GM19455 (cell line): Measurements from ENCODE around the gene CDK5RAP2.

Experiments
- ATAC-seq: cut with Tn5 transposase; IDR thresholded peaks from one replicate; pipeline ENCODE4 v1.9.1; 2021; ENCODE audit not compliant: unreplicated experiment

The CDK5RAP2 gene

GRCh38 chr9:120362446-120362845, 217.5 kb downstream of the CDK5RAP2 start:
- no peak for ATAC-seq

- no peak for ATAC-seq
Observed at GRCh38 chr9:120361551-120361950, 218.4 kb downstream of the CDK5RAP2 start.

GRCh38 chr9:120360510-120360909, 219.5 kb downstream of the CDK5RAP2 start:
- no peak for ATAC-seq

GRCh38 chr9:120360046-120360445, 219.9 kb downstream of the CDK5RAP2 start:
- ATAC-seq: no peak

- no peak for ATAC-seq
Observed at GRCh38 chr9:120358877-120359276, 221.1 kb downstream of the CDK5RAP2 start.

GRCh38 chr9:120353506-120353905, 226.5 kb downstream of the CDK5RAP2 start:
- ATAC-seq: no peak

GRCh38 chr9:120351106-120351505, 228.9 kb downstream of the CDK5RAP2 start:
- no peak for ATAC-seq

- no peak for ATAC-seq
Observed at GRCh38 chr9:120350596-120350995, 229.4 kb downstream of the CDK5RAP2 start.

GRCh38 chr9:120348951-120349429, 231.0 kb downstream of the CDK5RAP2 start:
- ATAC-seq: no peak

GRCh38 chr9:120345379-120345778, 234.6 kb downstream of the CDK5RAP2 start:
- no peak for ATAC-seq

GRCh38 chr9:120344230-120344629, 235.7 kb downstream of the CDK5RAP2 start:
- ATAC-seq: no peak

GRCh38 chr9:120343416-120343815, 236.6 kb downstream of the CDK5RAP2 start:
- no peak for ATAC-seq
